ENCODE results near the gene FDXACB1. TPM values are rescaled to one million over a fixed set of nuclear protein-coding genes. Genes with fewer than 3 reads are reported as not detected.

The FDXACB1 gene
- total RNA-seq, 1 experiment from 2014 or later, result 5.4 TPM

GRCh38 chr11:111834432-111835163, 44.4 kb downstream of the FDXACB1 start:
- TF ChIP-seq EZH2 (IDR thresholded peaks at IDR 0.05; ENCODE audit: borderline replicate concordance, low read depth, low read length, poor library complexity, severe bottlenecking), result no peak
- TF ChIP-seq, protein P1, sequence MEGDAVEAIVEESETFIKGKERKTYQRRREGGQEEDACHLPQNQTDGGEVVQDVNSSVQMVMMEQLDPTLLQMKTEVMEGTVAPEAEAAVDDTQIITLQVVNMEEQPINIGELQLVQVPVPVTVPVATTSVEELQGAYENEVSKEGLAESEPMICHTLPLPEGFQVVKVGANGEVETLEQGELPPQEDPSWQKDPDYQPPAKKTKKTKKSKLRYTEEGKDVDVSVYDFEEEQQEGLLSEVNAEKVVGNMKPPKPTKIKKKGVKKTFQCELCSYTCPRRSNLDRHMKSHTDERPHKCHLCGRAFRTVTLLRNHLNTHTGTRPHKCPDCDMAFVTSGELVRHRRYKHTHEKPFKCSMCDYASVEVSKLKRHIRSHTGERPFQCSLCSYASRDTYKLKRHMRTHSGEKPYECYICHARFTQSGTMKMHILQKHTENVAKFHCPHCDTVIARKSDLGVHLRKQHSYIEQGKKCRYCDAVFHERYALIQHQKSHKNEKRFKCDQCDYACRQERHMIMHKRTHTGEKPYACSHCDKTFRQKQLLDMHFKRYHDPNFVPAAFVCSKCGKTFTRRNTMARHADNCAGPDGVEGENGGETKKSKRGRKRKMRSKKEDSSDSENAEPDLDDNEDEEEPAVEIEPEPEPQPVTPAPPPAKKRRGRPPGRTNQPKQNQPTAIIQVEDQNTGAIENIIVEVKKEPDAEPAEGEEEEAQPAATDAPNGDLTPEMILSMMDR (conservative IDR thresholded peaks at IDR 0.05; ENCODE audit: low read depth, low read length), result no peak
- Histone ChIP-seq H3K27me3 (replicated peaks; ENCODE audit: insufficient read depth, low read depth, low read length, poor library complexity) (no peaks in the 10 kb centered on the region), H3K36me3 (ENCODE audit: insufficient read depth, low read length, poor library complexity, severe bottlenecking) (peaks cover 14% of the 10 kb centered on the region), H3K27ac (ENCODE audit: low read depth, low read length, poor library complexity, severe bottlenecking) (no peak overlapping the region), H3K4me3 (ENCODE audit: low read depth, low read length, poor library complexity, severe bottlenecking) (no peak overlapping the region), H3K4me1 (ENCODE audit: insufficient read depth, low read length, poor library complexity, severe bottlenecking) (peaks cover 14% of the 10 kb centered on the region), H3K9me3 (ENCODE audit: low read depth, low read length, poor library complexity, severe bottlenecking) (no peaks in the 10 kb centered on the region)
- BruUV-seq (replicated peaks), result no TSS peak
- no peak for DNase-seq (ENCODE audit: low spot score)
- POLR2A ChIA-PET (ENCODE audit: low non-redundant PET), result no interaction called here
- CTCF ChIA-PET, result interaction anchor here (0.6 to 1.4 kb wide), 3 partner anchors 12 to 65 kb away, joined by 3 to 4 read pairs (median 3); no protein-coding TSS in a partner anchor
- intact Hi-C loops (cut with micrococcal nuclease; ENCODE audit: unreplicated experiment), result loop anchor here (5.0 kb wide), 1 partner anchor 42 kb away; no protein-coding TSS in a partner anchor

DNA sequence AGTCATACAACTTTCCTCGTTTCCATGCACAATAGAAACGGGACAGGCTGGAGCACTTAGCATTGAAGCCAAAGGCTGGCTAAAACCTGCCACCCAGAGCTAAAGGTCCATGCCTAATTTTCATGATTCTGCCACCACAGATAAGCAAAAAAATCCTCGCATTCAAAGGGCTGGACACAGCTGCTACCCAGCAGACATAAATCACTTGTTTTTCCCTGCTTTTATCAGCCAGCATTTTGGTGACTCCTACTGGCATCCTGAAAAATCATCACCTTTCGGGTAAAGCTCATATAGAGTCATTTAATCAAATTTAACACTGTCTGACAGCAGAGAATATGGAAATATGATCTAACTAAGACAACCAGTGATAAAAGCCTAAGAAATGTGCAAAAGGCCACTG, 45.4 kb downstream of the FDXACB1 start:
- ChIA-PET POLR2A (ENCODE audit: low non-redundant PET) (no interaction called here), CTCF (interaction anchor here (1.4 kb wide), 1 partner anchor 13 kb away, joined by 4 read pairs; no protein-coding TSS in a partner anchor)

GRCh38 chr11:111829185-111829968, 49.6 kb downstream of the FDXACB1 start:
- CTCF ChIA-PET, result no interaction called here

More for the DNA sequence above, 45.4 kb downstream of the FDXACB1 start:
- Histone ChIP-seq H3K36me3 (ENCODE audit: insufficient read depth, low read length, poor library complexity, severe bottlenecking) (peaks cover 14% of the 10 kb centered on the region), H3K27ac (ENCODE audit: low read depth, low read length, poor library complexity, severe bottlenecking) (no peak overlapping the region), H3K9me3 (ENCODE audit: low read depth, low read length, poor library complexity, severe bottlenecking) (no peaks in the 10 kb centered on the region), H3K4me3 (ENCODE audit: low read depth, low read length, poor library complexity, severe bottlenecking) (no peak overlapping the region), H3K4me1 (ENCODE audit: insufficient read depth, low read length, poor library complexity, severe bottlenecking) (peaks cover 14% of the 10 kb centered on the region), H3K27me3 (replicated peaks; ENCODE audit: insufficient read depth, low read depth, low read length, poor library complexity) (no peaks in the 10 kb centered on the region)
- no peak for TF ChIP-seq EZH2 (IDR thresholded peaks at IDR 0.05; ENCODE audit: borderline replicate concordance, low read depth, low read length, poor library complexity, severe bottlenecking)
- TF ChIP-seq, protein P1 (conservative IDR thresholded peaks at IDR 0.05; ENCODE audit: low read depth, low read length), result peak; percentile 66
- intact Hi-C loops (cut with micrococcal nuclease; ENCODE audit: unreplicated experiment), result loop anchor here (5.0 kb wide), 1 partner anchor 41 kb away; no protein-coding TSS in a partner anchor
- DNase-seq (ENCODE audit: low spot score), result peak; percentile 62
- BruUV-seq (replicated peaks), result no TSS peak

More at GRCh38 chr11:111829185-111829968, 49.6 kb downstream of the FDXACB1 start:
- peaks cover 14% of the 10 kb centered on the region for H3K4me1 ChIP-seq (ENCODE audit: insufficient read depth, low read length, poor library complexity, severe bottlenecking)
- H3K4me3 ChIP-seq (ENCODE audit: low read depth, low read length, poor library complexity, severe bottlenecking), result no peak overlapping the region
- intact Hi-C loops (cut with micrococcal nuclease; ENCODE audit: unreplicated experiment), result no loop called here
- no TSS peak for BruUV-seq (replicated peaks)
- no peaks in the 10 kb centered on the region for H3K9me3 ChIP-seq (ENCODE audit: low read depth, low read length, poor library complexity, severe bottlenecking)
- POLR2A ChIA-PET (ENCODE audit: low non-redundant PET), result no interaction called here
- DNase-seq (ENCODE audit: low spot score), result no peak
- H3K36me3 ChIP-seq (ENCODE audit: insufficient read depth, low read length, poor library complexity, severe bottlenecking), result no peaks in the 10 kb centered on the region
- no peaks in the 10 kb centered on the region for H3K27me3 ChIP-seq (replicated peaks; ENCODE audit: insufficient read depth, low read depth, low read length, poor library complexity)
- TF ChIP-seq, protein P1 (conservative IDR thresholded peaks at IDR 0.05; ENCODE audit: low read depth, low read length), result no peak
- TF ChIP-seq EZH2 (IDR thresholded peaks at IDR 0.05; ENCODE audit: borderline replicate concordance, low read depth, low read length, poor library complexity, severe bottlenecking), result no peak
- no peak overlapping the region for H3K27ac ChIP-seq (ENCODE audit: low read depth, low read length, poor library complexity, severe bottlenecking)

Measured in A673 (cell line).